COLO668 (cell line): ENCODE measurements around the gene MRPL54.
A peak's percentile ranks its signal among the peaks of the same experiment; 100 is the strongest.
"Not testable (repeated sequence)": the region's sequence is repeated elsewhere in the genome, so short reads cannot be mapped to it uniquely, and the experiment has no call there.

ENCODE experiments used
- DNase-seq: peaks from one replicate; lab custom pipeline; 2025; ENCODE audit not compliant: unreplicated experiment; lab: John Stamatoyannopoulos, UW

The MRPL54 gene

GRCh38 chr19:3740431-3740830, 22.1 kb upstream of the MRPL54 start:
- DNase-seq: no peak

- DNase-seq: no peak
Observed at GRCh38 chr19:3743486-3743885, 19.0 kb upstream of the MRPL54 start.

- no peak for DNase-seq
Observed at GRCh38 chr19:3745363-3746045, 17.0 kb upstream of the MRPL54 start.

GRCh38 chr19:3746371-3747056, 16.0 kb upstream of the MRPL54 start:
- DNase-seq: no peak

- peak; percentile 35 for DNase-seq
Observed at GRCh38 chr19:3748965-3749364, 13.5 kb upstream of the MRPL54 start.

GRCh38 chr19:3750211-3750610, 12.3 kb upstream of the MRPL54 start:
- no peak for DNase-seq

- no peak for DNase-seq
Observed at GRCh38 chr19:3751236-3751635, 11.2 kb upstream of the MRPL54 start.

- DNase-seq: no peak
Observed at GRCh38 chr19:3752492-3752891, 10.0 kb upstream of the MRPL54 start.

GRCh38 chr19:3753631-3754410, 8.7 kb upstream of the MRPL54 start:
- DNase-seq: no peak

- not testable (repeated sequence) for DNase-seq
Observed at GRCh38 chr19:3757705-3758104, 4.8 kb upstream of the MRPL54 start.

GRCh38 chr19:3758297-3758696, 4.2 kb upstream of the MRPL54 start:
- not testable (repeated sequence) for DNase-seq

GRCh38 chr19:3759482-3760254, 2.8 kb upstream of the MRPL54 start:
- DNase-seq: no peak

- DNase-seq: no peak
Observed at GRCh38 chr19:3760871-3761361, 1.6 kb upstream of the MRPL54 start.

- DNase-seq: peak; percentile 91
Observed at GRCh38 chr19:3761382-3762129, 926 bp upstream of the MRPL54 start, which contains the start of gene APBA3. Gene APBA3 (minus strand): TSS chr19:3761692. CDS start chr19:3760264, 1,428 bp downstream.

- no peak for DNase-seq
Observed at GRCh38 chr19:3762130-3762473, 380 bp upstream of the MRPL54 start.

- DNase-seq: no peak
Observed at GRCh38 chr19:3765121-3765520, 2.6 kb downstream of the MRPL54 start.

GRCh38 chr19:3765757-3766156, 3.3 kb downstream of the MRPL54 start:
- DNase-seq: not testable (repeated sequence)

- DNase-seq: no peak
Observed at GRCh38 chr19:3766520-3766919, 4.0 kb downstream of the MRPL54 start.

- no peak for DNase-seq
Observed at GRCh38 chr19:3767050-3767449, 4.6 kb downstream of the MRPL54 start.

- DNase-seq: no peak
Observed at GRCh38 chr19:3768015-3768747, 5.7 kb downstream of the MRPL54 start.
